SK-N-SH (cell line): ENCODE results near the gene POFUT2.

ENCODE experiments used
- CHD2 ChIP-seq: fragments of 150-350 bp; IDR thresholded peaks from 2 replicates; pipeline ENCODE4 v1.6.1; 2018; ENCODE audit warnings: low read length; ENCODE audit not compliant: partially characterized antibody
- POLR2AphosphoS5 ChIP-seq: IDR thresholded peaks from 2 replicates; pipeline ENCODE4 v1.6.1; 2012; ENCODE audit warnings: low read depth, low read length
- USF2 ChIP-seq: fragments of 150-350 bp; IDR thresholded peaks from 2 replicates; pipeline ENCODE4 v1.6.1; 2017; ENCODE audit warnings: antibody characterized with exemption, low read length, low read depth, borderline replicate concordance
- TF ChIP-seq, protein P1 (sequence below): fragments of 200-600 bp; sonication (generic); IDR thresholded peaks from 2 replicates; pipeline ENCODE4 v1.6.1; 2017; ENCODE audit warnings: antibody characterized with exemption, mild to moderate bottlenecking, moderate library complexity
- TF ChIP-seq, protein P2 (sequence below): IDR thresholded peaks from 2 replicates; pipeline ENCODE4 v1.6.1; 2012; ENCODE audit warnings: mild to moderate bottlenecking, low read depth, low read length, moderate library complexity

DNA sequence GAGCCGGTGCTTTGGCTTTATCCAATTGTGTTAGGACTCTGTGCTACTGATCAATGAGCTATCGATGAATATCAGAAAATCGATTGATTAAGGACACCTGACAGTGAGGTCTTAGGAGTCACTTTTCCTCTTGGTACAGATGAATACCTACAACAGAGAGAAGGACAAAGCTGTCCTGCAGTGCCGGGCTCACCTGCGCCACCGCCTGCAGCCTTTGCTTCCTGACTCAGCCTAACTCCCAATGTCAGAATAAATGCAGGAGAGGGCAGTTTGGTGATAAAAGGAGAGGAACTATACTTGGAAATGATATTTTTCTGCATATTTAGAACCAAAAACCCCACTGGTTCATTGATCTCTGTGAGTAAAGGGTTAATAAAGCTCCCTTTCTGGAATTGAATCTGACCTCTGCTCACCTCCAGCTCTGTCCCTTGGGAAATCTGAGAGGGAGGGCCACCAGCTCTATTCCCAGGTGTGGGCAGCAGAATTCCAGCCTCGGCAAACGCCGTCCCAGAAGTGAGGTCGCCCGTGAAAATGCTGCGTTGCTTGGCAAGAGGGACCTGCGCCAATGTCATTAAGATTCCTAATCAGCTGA lies 39.3 kb downstream of the POFUT2 start:
- TF ChIP-seq CHD2 (no peak), POLR2AphosphoS5 (no peak), USF2 (no peak)
- TF ChIP-seq, protein P1, sequence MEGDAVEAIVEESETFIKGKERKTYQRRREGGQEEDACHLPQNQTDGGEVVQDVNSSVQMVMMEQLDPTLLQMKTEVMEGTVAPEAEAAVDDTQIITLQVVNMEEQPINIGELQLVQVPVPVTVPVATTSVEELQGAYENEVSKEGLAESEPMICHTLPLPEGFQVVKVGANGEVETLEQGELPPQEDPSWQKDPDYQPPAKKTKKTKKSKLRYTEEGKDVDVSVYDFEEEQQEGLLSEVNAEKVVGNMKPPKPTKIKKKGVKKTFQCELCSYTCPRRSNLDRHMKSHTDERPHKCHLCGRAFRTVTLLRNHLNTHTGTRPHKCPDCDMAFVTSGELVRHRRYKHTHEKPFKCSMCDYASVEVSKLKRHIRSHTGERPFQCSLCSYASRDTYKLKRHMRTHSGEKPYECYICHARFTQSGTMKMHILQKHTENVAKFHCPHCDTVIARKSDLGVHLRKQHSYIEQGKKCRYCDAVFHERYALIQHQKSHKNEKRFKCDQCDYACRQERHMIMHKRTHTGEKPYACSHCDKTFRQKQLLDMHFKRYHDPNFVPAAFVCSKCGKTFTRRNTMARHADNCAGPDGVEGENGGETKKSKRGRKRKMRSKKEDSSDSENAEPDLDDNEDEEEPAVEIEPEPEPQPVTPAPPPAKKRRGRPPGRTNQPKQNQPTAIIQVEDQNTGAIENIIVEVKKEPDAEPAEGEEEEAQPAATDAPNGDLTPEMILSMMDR, result no peak
- TF ChIP-seq, protein P2, sequence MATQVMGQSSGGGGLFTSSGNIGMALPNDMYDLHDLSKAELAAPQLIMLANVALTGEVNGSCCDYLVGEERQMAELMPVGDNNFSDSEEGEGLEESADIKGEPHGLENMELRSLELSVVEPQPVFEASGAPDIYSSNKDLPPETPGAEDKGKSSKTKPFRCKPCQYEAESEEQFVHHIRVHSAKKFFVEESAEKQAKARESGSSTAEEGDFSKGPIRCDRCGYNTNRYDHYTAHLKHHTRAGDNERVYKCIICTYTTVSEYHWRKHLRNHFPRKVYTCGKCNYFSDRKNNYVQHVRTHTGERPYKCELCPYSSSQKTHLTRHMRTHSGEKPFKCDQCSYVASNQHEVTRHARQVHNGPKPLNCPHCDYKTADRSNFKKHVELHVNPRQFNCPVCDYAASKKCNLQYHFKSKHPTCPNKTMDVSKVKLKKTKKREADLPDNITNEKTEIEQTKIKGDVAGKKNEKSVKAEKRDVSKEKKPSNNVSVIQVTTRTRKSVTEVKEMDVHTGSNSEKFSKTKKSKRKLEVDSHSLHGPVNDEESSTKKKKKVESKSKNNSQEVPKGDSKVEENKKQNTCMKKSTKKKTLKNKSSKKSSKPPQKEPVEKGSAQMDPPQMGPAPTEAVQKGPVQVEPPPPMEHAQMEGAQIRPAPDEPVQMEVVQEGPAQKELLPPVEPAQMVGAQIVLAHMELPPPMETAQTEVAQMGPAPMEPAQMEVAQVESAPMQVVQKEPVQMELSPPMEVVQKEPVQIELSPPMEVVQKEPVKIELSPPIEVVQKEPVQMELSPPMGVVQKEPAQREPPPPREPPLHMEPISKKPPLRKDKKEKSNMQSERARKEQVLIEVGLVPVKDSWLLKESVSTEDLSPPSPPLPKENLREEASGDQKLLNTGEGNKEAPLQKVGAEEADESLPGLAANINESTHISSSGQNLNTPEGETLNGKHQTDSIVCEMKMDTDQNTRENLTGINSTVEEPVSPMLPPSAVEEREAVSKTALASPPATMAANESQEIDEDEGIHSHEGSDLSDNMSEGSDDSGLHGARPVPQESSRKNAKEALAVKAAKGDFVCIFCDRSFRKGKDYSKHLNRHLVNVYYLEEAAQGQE, result no peak
